Measurements from ENCODE around the gene DAD1.
A peak's percentile ranks its signal among the peaks of the same experiment; 100 is the strongest.
"Not testable (repeated sequence)": the region's sequence is repeated elsewhere in the genome, so short reads cannot be mapped to it uniquely, and the experiment has no call there.

DAD1 gene

GRCh38 chr14:22569106-22569736 lies 19.8 kb downstream of the DAD1 start:
- DNase-seq: no peak

- no peak for DNase-seq
Measured at GRCh38 chr14:22567437-22567836, 21.6 kb downstream of the DAD1 start.

GRCh38 chr14:22566845-22567244 lies 22.2 kb downstream of the DAD1 start:
- no peak for DNase-seq

- DNase-seq: not testable (repeated sequence)
Measured at GRCh38 chr14:22566266-22566665, 22.8 kb downstream of the DAD1 start.

- no peak for DNase-seq
Measured at GRCh38 chr14:22565391-22565945, 23.6 kb downstream of the DAD1 start.

- DNase-seq: no peak
Measured at GRCh38 chr14:22564463-22564862, 24.6 kb downstream of the DAD1 start.

- no peak for DNase-seq
Measured at GRCh38 chr14:22563987-22564386, 25.0 kb downstream of the DAD1 start.

- DNase-seq: no peak
Measured at GRCh38 chr14:22561661-22562579, 27.1 kb downstream of the DAD1 start.

GRCh38 chr14:22561366-22561660 lies 27.7 kb downstream of the DAD1 start:
- DNase-seq: no peak

GRCh38 chr14:22560662-22561365 lies 28.2 kb downstream of the DAD1 start:
- DNase-seq: no peak

- DNase-seq: no peak
Measured at GRCh38 chr14:22559041-22559440, 30.0 kb downstream of the DAD1 start.

GRCh38 chr14:22558221-22558913 lies 30.7 kb downstream of the DAD1 start:
- DNase-seq: no peak

- DNase-seq: no peak
Measured at GRCh38 chr14:22557846-22558220, 31.2 kb downstream of the DAD1 start.

GRCh38 chr14:22556990-22557623 lies 31.9 kb downstream of the DAD1 start:
- peak; percentile 94 for DNase-seq

GRCh38 chr14:22556021-22556989 lies 32.7 kb downstream of the DAD1 start:
- peak; percentile 49 for DNase-seq

GRCh38 chr14:22555384-22556011 lies 33.5 kb downstream of the DAD1 start:
- DNase-seq: no peak

GRCh38 chr14:22554498-22555383 lies 34.3 kb downstream of the DAD1 start:
- no peak for DNase-seq

- not testable (repeated sequence) for DNase-seq
Measured at GRCh38 chr14:22553861-22554497, 35.0 kb downstream of the DAD1 start.

- no peak for DNase-seq
Measured at GRCh38 chr14:22553445-22553844, 35.6 kb downstream of the DAD1 start.

Measured in right kidney (tissue), 1 donor.